Left ventricle myocardium superior (tissue), 1 donor: ENCODE measurements around the gene HOXD10. TPM values are rescaled to one million over a fixed set of nuclear protein-coding genes. Genes with fewer than 3 reads are reported as not detected.

Experiments used
- ATAC-seq: fragments of 200-7000 bp; cut with Tn5 transposase; one replicate; pipeline ENCODE4 v1.9.1; 2020; ENCODE audit warnings: mild to moderate bottlenecking, moderate library complexity
- DNase-seq: peaks from one replicate; pipeline ENCODE4 v3.0.0-alpha.2; 2020
- intact Hi-C: fragments of 100-400 bp; cut with micrococcal nuclease; formaldehyde crosslinking; loops from one replicate; pipeline ENCODE4 v1.11.0; 2022
- total RNA-seq: library from RNA; stranded (reverse); fragmentation: NEBNext Ultra II Directional; extraction: Animal tissue kit (Norgen Biotek cat#: 25700); gene quantifications from one replicate; pipeline ENCODE4 v1.2.1, GENCODE V29; 2021
- donor health status: DM: no; HTN: yes; CAD: no; lungs with severe emphysema.

The HOXD10 gene
- total RNA-seq, 1 donor from 2014 or later, result not detected

- DNase-seq (no peak), ATAC-seq (no peak)
- intact Hi-C loops, result no loop called here
Observed at GRCh38 chr2:176092270-176093144, 24.1 kb upstream of the HOXD10 start, which contains the start of gene HOXD13. Gene HOXD13, plus strand, starts transcription at chr2:176092721. Its CDS starts 170 bp downstream, at chr2:176092891.

- ATAC-seq (no peak), DNase-seq (no peak)
- intact Hi-C loops, result no loop called here
Observed at GRCh38 chr2:176093145-176093897, 23.3 kb upstream of the HOXD10 start.

- DNase-seq (no peak), ATAC-seq (no peak)
- intact Hi-C loops, result no loop called here
Observed at GRCh38 chr2:176093898-176094249, 22.7 kb upstream of the HOXD10 start.

GRCh38 chr2:176094349-176094748 lies 22.2 kb upstream of the HOXD10 start:
- intact Hi-C loops, result no loop called here
- no peak for ATAC-seq

GRCh38 chr2:176095421-176095820 lies 21.2 kb upstream of the HOXD10 start:
- DNase-seq (no peak), ATAC-seq (no peak)
- intact Hi-C loops, result no loop called here

More at GRCh38 chr2:176094349-176094748, 22.2 kb upstream of the HOXD10 start:
- DNase-seq, result no peak

GRCh38 chr2:176096243-176096985 lies 20.2 kb upstream of the HOXD10 start:
- ATAC-seq, result no peak
- no peak for DNase-seq
- intact Hi-C loops, result no loop called here

- intact Hi-C loops, result no loop called here
- DNase-seq (peak; percentile 76), ATAC-seq (peak; percentile 90)
Observed at GRCh38 chr2:176096986-176097819, 19.4 kb upstream of the HOXD10 start.

GRCh38 chr2:176097820-176098365 lies 18.7 kb upstream of the HOXD10 start:
- intact Hi-C loops, result no loop called here
- no peak for ATAC-seq
- DNase-seq, result no peak

- intact Hi-C loops, result no loop called here
Observed at GRCh38 chr2:176098366-176099158, 18.0 kb upstream of the HOXD10 start.

GRCh38 chr2:176099159-176099727 lies 17.3 kb upstream of the HOXD10 start:
- ATAC-seq (no peak), DNase-seq (no peak)
- intact Hi-C loops, result no loop called here

More at GRCh38 chr2:176098366-176099158, 18.0 kb upstream of the HOXD10 start:
- no peak for ATAC-seq
- no peak for DNase-seq

GRCh38 chr2:176099728-176100546 lies 16.6 kb upstream of the HOXD10 start, which contains the start of gene HOXD12:
Gene HOXD12, plus strand, starts transcription at chr2:176099795. Its CDS starts 7 bp downstream, at chr2:176099802.
- intact Hi-C loops, result no loop called here
- DNase-seq, result no peak
- no peak for ATAC-seq

- intact Hi-C loops, result no loop called here
- DNase-seq, result no peak
- ATAC-seq, result no peak
Observed at GRCh38 chr2:176100547-176101140, 15.9 kb upstream of the HOXD10 start.

- no peak for ATAC-seq
- intact Hi-C loops, result no loop called here
- no peak for DNase-seq
Observed at GRCh38 chr2:176101216-176101830, 15.3 kb upstream of the HOXD10 start.

GRCh38 chr2:176101842-176102241 lies 14.7 kb upstream of the HOXD10 start:
- DNase-seq, result no peak
- ATAC-seq, result no peak
- intact Hi-C loops, result no loop called here

GRCh38 chr2:176102309-176102866 lies 14.2 kb upstream of the HOXD10 start:
- ATAC-seq (no peak), DNase-seq (no peak)
- intact Hi-C loops, result no loop called here
